NOMO-1 treated with DMSO at 0.1 percent for 48 hours (cell line): ENCODE measurements around the gene PEX11B.
A peak's percentile ranks its signal among the peaks of the same experiment; 100 is the strongest.

Experiments used
- DNase-seq: peaks from one replicate; lab custom pipeline; 2025; ENCODE audit not compliant: unreplicated experiment; lab: John Stamatoyannopoulos, UW

PEX11B gene

GRCh38 chr1:145877923-145878486 lies 40.5 kb downstream of the PEX11B start:
- DNase-seq = no peak

GRCh38 chr1:145874646-145875045 lies 43.9 kb downstream of the PEX11B start:
- DNase-seq = no peak

- peak; percentile 54 for DNase-seq
Observed at GRCh38 chr1:145871994-145872924, 46.3 kb downstream of the PEX11B start.

GRCh38 chr1:145868232-145868631 lies 50.3 kb downstream of the PEX11B start:
- DNase-seq = no peak

GRCh38 chr1:145863282-145864018 lies 55.1 kb downstream of the PEX11B start:
- DNase-seq = no peak
